CD4-positive, alpha-beta T cell treated with Interleukin-15 for 1 hour (primary cell): ENCODE data around the gene ADGRG1.

Source experiments
- DNase-seq: peaks from one replicate; pipeline ENCODE4 v3.0.0-alpha.2; 2020

Gene ADGRG1

GRCh38 chr16:57684626-57685358, 56.4 kb downstream of the ADGRG1 start:
- no peak for DNase-seq

GRCh38 chr16:57685633-57686032, 57.2 kb downstream of the ADGRG1 start:
- DNase-seq = no peak

DNA sequence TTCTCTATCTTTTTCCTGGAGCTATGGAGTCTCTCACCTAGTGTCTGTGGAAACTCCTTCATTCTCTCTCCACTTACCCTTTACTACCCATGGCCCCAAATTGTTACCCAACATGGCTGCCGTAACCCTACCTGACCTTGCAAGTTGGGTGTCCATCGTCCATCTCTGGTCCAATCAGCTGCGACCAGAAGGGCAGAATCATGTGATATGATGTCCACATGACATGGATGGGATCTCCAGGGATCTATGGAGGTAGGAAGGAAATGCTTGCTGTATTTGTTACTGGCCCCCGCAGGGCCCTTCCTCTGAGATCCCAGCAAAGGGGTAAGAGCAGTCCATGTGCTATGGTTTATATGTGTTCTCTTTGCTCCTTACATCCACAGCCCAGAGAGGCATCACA, 58.1 kb downstream of the ADGRG1 start:
- no peak for DNase-seq

- DNase-seq = no peak
Observed at GRCh38 chr16:57687363-57687929, 59.0 kb downstream of the ADGRG1 start.

- DNase-seq = no peak
Observed at GRCh38 chr16:57688487-57688986, 60.1 kb downstream of the ADGRG1 start.

- no peak for DNase-seq
Observed at GRCh38 chr16:57688987-57689761, 60.7 kb downstream of the ADGRG1 start.

- peak; percentile 78 for DNase-seq
Observed at GRCh38 chr16:57689762-57690558, 61.5 kb downstream of the ADGRG1 start.

- no peak for DNase-seq
Observed at GRCh38 chr16:57690782-57691471, 62.5 kb downstream of the ADGRG1 start.

GRCh38 chr16:57692636-57693035, 64.2 kb downstream of the ADGRG1 start:
- no peak for DNase-seq

DNA sequence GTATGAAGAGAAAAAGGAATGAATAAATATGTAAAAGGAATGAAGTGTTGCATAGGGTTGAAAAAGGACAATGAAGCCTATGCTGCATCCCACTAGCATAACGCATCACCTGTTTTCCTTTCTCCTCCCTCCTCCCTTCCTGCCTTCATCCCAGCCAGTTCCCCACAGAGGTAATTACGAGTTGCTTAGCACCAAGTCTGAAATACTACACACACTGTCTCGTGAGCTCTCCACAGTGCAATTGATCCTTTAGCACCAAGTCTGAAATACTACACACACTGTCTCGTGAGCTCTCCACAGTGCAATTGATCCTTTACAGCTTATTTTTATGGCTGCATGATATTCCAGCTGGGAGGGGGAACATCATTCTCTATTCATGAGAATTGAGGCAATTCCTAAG, 65.1 kb downstream of the ADGRG1 start:
- DNase-seq = no peak

DNA sequence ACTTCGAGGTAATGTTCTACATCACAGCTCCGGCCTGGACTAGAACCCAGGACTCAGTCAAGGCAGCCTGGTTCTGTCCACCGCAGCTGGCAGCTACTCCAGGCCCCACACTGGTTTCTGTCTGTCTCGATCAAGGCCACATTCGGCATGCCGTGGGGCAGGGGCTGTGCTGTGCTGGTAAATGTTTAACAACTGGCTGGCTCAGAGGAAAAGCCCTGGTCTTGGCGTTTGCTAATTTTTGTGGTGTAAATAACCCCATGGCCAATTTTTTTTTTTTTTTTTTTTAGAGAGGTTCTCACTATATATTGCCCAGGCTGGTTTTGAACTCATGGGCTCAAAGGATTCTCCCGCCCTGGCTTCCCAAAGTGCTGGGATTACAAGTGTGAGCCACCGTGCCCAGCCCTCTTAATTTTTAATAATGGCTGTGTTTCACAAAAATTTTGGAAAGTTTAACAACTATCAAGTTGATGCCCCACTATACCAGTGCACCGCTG, 65.8 kb downstream of the ADGRG1 start:
- no peak for DNase-seq

DNA sequence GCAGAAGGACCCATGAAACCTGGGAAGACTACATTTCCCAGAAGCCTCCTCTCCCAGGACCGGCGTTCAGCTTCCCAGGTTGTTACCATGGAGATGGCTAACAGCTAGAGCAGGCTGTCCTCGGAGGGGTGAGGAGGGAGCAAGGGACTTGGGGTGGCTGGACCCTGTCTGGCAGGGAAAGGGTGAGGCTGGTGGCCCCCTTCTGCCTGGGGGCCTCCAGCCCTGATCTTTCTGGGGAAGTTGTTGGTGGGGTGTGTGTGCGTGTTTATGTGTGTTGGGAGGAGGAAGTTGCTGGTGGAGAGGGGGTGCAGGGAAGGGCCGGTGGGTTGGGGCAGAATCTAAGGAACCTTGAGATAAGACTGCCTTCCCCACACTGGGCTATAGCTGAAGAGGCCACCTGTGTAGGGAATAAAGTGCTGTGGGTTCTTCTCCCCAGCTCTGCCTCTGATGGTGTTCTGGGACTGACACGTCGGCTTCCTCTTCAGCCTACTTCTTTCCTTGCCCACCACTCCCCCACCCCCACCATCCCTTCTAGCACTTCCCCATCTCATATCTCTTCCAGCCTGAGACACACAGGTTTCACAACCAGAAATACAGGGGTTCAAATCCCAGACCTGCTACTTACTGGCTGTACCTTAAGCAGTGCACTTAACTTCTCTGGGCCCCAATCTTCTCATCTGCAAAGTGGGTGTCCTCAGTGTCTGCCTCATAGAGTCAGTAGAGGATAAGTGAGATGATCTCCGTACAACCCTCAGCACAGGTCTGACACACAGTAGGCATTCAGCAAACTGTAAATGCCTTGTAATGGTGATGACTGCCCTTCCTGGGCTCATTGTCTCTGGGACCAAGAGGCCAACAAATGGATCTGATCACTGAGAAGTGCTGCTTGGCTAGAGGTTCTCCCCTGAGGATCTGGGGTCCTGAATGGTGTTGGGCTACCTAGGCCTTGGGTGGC, 66.6 kb downstream of the ADGRG1 start, which contains the start of gene DRC7:
DRC7 (plus strand) TSS at position 82 of the 955 bp plus-strand sequence. CDS start 3,144 bp downstream, outside the sequence.
- peak; percentile 69 for DNase-seq

GRCh38 chr16:57695680-57696069, 67.2 kb downstream of the ADGRG1 start:
- DNase-seq = no peak

GRCh38 chr16:57696240-57696639, 67.8 kb downstream of the ADGRG1 start:
- DNase-seq = no peak

DNA sequence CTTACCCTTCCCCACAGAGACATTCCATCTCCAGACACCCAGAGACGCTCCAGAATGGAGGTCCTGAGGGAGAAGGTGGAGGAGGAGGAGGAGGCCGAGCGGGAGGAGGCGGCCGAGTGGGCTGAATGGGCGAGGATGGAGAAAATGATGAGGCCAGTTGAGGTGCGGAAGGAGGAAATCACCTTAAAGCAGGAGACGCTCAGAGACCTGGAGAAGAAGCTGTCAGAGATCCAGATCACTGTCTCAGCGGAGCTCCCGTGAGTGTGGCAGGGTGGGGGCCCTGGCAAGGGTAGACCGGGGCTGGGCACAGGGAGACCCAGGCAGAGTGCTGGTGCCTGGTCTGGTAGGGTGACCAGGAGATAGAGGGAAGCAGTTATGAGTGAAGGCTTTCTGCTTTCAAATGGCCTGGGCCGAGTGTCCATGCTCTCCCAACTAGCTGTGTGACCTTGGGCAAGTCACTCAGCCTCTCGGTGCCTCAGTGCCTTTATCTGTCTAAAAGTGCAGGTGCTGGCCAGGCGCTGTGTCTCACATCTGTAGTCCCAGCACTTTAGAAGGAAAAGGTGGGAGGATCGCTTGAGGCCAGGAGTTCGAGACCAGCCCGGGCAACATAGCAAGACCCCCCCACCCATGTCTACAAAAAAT, 69.6 kb downstream of the ADGRG1 start:
- no peak for DNase-seq

DNA sequence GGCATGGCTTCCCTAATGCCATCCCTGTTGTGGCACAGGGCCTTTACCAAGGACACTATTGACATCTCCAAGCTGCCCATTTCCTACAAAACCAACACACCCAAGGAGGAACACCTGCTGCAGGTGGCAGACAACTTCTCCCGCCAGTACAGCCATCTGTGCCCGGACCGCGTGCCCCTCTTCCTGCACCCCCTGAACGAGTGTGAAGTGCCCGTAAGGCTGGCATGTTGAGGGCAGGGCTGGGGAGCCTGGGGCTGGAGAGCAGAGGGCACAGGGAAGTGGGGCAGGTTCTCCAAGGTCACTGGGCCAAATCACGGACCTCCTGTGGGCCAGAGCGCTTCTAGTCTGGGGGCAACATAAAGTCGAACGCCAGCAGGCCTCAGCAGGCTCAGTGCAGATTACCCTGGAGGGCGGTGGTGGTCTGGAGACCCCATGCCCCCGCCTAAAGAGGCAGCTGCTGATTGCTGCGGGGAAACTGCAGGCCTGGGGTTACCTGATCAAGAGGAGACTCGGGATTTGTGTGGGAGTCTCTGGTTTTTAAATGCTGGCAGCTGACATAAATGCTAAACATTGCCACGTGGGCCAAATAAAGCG, 70.5 kb downstream of the ADGRG1 start:
- DNase-seq = no peak

GRCh38 chr16:57699481-57699880, 71.1 kb downstream of the ADGRG1 start:
- DNase-seq = no peak

DNA sequence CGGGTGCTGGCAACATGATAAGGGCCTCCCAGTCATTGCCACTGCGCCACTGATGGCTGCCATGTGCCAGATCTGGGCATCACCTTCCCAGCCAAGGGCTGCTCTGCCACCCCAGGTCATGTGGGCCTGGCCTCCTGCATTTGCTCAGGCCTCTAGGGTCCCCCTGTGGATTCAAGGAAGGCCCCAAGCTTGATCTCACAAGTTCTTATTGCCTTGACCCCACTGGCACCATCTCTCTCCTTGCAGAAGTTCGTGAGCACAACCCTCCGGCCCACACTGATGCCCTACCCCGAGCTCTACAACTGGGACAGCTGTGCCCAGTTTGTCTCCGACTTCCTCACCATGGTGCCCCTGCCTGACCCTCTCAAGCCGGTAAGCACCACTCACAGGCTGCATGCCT, 71.5 kb downstream of the ADGRG1 start:
- DNase-seq = no peak

- DNase-seq = no peak
Observed at GRCh38 chr16:57700781-57701551, 72.5 kb downstream of the ADGRG1 start.
